HG02642 (cell line): ENCODE data around the gene SYT15.
"Not testable (repeated sequence)": the region's sequence is repeated elsewhere in the genome, so short reads cannot be mapped to it uniquely, and the experiment has no call there.

Experiments used
- ATAC-seq: cut with Tn5 transposase; IDR thresholded peaks from one replicate; pipeline ENCODE4 v1.9.1; 2021; ENCODE audit warnings: mild to moderate bottlenecking; ENCODE audit not compliant: unreplicated experiment, poor library complexity

The SYT15 gene

DNA sequence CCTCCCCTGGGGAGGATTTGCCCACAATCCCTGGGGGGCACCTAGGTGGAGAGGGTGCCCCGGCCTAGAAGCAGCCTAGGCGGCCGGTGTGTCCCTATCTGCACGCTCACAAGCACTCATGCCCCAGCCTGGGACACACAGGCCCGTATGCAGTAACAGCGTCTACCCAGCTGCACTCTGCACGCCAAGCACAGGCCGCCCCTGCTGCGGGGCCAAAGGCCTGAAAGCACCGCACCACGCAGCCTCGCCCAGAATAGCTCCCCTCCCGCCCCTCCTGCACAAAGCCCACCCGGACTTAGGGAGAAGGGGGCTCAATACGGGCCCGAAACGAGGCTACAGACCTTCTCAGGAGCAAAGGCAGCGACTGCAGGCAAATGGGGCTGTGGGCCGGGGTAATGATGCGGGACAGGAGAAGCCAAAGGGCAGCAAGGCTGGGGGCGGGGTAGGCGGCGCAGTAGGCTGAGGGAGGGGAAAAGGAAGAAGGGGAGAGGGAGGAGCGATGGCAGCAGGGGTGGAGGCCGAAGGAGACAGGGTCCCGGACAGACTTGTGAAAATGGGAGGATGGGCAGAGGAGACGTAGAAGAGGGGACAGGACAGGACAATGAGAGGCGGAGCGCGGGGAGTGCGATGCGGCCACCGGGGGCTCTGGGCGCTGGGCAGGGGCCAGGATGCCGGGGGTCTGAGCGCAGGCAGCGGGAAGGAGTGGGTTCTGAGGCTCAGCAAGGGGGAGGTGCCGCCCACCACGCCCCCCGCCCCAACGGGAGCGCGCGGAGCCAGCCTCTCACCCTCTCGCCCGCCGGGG lies 23.0 kb upstream of the SYT15 start:
- no peak for ATAC-seq

DNA sequence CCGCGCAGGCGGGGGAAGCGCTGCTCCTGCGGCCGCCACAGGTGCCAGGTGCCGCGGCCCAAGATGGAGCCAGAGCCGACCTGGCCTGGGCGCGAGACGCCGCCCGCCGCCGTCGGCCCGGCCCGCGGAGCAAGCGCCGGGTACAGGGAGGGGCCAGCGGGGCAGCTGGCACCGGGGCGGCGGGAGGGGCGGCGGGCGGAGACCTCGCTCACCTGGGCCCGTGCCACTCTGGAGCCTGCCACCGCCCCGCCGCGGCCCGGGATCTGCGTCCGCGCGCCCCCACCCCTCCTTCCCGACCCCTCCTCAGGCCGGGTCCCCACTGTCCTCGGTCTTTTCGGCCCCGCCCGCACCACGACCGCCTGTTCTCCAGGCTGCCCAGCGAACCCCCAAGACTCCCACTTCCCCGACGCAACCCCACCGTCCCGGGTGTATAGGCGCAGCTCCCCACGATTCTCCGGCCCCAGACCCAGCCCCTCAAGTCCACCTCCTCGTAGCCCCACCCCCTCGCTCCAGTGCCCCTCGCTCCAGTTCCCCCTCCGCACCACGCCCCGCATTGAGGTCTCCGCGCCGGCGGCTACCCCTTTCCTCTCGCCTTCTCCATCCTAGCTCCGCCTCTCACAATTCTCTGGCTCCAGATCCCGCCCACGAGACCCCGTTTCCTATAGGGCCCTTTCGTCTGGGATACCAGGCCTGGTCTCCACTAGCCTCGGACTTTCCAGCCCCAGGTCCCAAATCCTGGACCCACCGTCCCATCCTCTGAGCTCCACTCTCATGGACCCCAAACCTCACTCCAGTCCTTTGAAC lies 22.2 kb upstream of the SYT15 start, which contains the start of gene GPRIN2:
Gene GPRIN2 (minus strand): TSS at position 144 of the 804 bp plus-strand sequence. CDS start 5,922 bp downstream, outside the sequence.
- no peak for ATAC-seq

DNA sequence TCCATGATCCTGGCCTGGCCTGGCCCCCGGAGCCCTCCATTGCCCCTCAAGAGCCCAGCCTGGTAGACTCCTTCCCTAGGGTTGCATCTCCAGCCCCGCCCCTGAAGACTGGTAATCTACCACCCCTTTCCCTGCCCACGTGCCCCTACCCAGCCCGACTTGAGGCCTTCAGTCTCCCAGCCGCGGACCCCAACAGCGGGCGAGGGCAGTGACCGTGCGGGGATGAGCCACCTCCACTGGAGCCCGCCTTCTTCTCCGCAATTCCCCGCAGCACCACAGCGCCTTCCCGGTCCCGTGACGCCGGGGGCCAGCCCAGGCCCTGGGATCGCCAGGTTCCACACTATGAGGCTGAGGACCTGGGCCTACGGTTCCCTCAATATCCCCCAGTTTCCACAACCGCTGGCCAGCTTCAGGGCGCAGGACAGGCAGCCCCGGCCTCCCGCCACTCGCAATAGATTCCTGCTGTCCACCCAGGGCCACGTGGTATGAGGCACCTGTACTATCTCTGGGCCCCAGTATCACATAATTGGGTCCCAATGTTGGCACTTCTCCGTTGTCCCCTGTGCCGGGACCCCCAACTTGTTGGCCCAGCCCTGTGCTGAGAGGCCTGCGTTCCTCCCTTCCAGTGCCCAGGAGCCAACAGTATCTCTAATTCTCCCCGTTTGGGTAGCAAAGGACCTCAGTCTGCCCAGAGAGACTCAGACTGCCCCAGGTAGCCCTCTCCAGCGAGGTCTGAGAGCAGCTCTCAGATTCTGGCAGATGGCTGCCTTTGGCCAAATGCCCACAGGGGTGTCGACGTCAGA lies 21.4 kb upstream of the SYT15 start:
- ATAC-seq, result no peak

DNA sequence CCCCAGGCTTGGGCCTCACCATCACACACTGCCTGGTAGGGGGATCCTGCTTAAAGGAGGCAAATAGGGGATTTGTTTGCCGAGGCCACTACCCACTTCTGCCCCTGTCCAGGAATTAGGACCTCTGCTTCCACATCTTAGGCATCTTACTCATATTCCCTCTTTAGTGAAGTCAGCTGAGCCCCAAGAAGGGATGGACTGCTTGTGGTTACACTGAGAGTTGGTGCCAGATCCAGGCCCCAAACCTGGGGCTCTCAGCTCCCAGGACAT lies 20.9 kb upstream of the SYT15 start:
- no peak for ATAC-seq

DNA sequence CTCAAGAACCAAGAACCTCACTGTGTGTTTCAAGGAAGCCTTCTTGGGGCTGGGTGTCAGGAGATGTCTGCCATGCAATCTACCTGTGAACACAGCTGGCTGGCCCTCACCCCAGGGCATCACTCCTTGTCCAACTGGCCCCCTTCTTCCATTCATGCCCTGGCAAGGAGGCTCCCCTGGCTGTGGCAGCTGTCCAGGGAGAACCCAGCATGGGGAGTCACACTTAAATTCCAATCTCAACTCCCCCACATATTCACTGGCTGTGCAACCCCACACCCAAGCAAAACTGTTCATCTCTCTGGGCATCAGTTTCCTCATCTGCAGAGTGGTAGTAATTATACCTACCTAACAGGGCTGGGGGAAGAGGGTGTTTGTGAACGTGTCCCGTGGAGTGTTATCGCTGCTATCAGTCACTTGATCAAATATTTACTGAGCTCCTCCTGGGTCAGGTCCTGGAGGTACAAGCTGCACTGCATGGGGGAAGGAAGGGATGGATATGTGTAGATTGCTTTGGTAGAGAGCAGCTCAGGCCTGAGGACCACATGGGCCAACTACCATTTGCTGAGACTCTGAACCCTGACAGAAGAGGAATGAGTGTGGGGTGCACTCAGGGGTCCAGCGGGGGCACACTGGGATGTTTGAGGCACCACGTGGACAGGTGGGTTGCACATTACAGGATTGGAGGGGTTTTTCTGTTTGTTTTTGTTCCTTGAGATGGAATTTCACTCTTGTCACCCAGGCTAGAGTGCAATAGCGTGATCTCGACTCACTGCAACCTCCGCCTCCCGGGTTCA lies 20.3 kb upstream of the SYT15 start:
- ATAC-seq, result no peak

DNA sequence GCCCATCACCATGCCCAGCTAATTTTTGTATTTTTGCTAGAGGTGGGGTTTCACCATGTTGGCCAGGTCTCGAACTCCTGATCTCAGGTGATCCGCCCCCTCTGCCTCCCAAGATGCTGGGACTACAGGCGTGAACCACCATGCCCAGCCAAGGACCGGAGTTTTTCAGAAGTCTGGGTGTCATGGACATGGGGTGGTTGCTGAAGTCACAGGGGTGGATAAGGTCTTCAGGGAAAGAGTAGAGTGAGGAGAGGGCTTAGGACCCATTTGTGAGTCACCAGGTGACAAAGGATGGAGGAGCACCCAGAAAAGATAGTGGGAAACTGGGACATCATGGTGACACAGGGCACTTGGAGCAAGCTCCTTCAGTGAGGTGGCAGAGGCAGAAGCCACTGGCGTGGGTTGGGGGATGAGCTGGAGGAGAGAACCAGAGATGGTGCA lies 19.7 kb upstream of the SYT15 start:
- ATAC-seq, result no peak

DNA sequence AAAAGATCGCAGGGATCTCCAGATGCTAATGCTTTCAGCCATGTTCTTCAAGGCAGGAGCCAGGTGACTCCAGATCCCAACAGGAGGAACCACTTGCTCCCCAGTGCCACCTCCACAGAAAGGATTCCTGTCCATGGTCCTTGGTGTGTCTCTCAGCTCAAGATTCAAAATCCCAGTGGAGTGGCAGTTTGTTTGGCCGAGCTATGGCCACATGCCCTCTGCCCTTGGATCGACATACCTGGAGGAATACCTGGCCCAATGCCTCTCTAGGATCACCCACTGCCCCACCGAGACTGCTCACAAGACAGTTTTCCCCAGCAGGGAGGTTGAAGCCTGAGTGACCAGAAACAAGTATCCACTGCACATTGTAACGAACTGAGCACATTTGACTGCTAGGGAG lies 18.5 kb upstream of the SYT15 start:
- ATAC-seq, result no peak

DNA sequence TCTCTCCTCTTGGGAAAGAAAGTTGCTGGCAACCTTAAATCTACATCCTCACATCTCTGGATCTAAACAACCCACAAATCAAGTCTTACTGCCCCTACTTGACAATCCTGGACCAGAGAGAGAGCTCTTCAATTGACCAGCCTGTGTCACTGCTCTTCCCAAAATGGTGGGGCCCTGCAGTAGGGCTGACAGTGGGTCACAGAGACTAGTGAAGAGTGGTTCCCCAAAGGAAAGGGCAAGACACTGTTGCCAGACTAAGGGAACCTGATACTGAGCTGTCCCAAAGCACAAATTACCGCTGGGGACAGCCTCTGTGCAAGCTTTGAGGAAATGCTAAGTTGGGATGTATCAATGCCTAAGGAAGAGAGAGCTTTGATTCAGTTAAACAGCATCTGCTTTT lies 18.0 kb upstream of the SYT15 start:
- ATAC-seq, result no peak

DNA sequence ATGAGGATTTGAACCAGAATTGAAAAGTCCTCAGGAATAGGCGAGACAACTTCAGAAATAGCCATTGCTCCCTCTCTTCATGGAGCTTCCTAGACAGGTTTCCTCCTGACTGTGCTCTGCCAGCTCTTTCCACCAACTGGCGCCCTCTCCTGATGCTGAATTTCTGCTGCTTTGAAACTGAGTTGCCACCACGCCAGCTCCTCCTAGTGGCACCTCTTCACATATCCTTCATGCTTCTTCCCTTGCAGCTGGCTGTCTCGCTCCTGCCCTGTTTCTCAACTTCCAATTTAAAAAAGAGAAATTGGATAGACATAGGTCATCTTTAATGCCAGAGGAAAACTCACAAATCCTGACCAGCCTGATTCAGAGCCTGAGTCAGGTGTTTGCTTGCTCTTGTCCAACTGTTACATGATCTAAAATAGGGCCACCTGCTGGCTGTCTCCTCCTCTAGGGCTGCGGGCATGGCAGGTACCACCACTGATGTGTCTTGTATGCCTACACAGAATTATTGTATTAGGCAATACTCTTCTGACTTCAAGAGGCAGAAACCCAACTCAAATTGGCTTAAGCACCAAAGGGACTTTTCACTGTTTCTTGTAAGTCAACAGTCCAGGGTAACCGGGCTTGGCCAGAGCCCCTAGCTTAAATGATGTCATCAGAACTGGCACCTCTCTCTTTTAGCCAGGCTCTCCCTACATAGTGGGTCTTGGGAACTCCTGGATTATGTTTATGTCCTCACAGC lies 13.2 kb upstream of the SYT15 start:
- peak; percentile 65 for ATAC-seq

DNA sequence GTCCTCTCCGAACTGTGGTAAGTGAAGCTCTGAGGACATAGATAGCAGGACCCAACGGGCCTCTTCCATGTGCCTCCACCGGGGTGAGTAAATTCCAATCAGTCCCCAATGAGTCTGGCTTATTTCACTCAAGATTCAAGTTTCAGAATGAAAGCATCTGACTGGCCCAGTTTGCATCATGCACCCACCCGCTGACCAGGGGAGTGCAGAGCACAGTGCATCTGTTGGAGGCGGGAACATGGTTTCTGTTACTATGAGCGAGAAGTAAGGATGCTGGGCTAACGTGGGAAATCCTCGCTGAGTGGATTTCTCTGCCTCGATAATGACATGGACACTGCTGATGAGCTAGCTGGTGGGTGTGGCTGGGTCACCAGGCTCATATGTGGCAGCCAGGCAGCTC lies 11.8 kb upstream of the SYT15 start:
- ATAC-seq, result not testable (repeated sequence)

DNA sequence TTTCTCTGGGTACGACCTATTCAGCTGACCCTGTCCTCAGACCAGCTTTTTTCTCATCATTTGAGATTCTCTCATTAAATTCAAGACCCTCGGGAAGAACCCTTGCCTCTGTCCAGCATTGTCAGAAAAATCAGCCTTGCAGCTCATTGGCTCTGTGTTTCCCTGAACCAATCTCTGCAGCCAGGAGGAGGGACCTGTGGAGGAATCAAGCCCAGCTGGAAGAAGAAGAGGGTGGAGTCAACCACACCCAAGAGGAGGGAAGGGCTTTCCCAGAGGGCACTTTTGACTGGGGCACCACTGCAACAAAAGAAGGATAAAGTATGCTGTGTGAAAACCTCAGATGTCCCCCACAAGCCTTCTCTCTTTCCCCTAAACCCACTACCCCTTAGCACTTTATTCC lies 8.3 kb upstream of the SYT15 start:
- ATAC-seq, result not testable (repeated sequence)

DNA sequence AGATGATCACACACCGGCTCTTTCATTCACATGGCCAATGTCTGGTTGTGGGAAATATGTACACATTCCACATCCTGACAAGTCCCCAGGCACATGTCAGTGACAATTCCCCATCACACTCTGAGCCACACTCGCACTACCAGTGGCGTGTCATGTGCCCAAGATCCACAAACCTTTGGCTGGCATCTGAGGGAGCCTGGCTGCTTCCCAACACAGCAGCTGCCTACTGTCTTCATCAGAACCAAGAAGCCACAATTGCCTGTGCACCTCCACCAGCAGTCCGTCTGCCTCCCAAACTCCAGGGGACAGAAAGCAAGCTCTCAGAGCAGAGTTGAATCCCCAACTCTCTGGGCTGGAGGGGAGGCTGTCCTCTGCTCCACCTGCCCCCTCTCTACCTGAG lies 6.2 kb upstream of the SYT15 start:
- not testable (repeated sequence) for ATAC-seq

DNA sequence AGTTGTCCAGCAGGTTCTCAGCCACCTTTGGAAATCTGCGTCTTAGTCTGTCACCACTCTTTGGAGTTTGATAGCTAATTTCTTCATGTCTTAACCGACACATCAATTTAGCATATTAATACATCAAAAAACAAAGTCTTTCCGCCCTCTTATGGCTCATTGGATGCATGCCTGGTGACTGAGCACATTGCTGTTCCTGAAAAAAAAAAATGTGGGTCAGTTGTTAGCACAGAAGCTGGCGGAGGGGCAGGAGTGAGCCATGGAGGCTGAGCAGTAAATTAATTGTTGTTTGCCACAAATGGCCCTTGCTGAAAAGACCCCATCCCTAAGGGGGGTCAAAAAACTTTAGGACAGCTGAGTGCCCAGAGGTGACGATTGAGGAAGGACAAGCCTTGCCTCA lies 5.6 kb upstream of the SYT15 start:
- not testable (repeated sequence) for ATAC-seq

DNA sequence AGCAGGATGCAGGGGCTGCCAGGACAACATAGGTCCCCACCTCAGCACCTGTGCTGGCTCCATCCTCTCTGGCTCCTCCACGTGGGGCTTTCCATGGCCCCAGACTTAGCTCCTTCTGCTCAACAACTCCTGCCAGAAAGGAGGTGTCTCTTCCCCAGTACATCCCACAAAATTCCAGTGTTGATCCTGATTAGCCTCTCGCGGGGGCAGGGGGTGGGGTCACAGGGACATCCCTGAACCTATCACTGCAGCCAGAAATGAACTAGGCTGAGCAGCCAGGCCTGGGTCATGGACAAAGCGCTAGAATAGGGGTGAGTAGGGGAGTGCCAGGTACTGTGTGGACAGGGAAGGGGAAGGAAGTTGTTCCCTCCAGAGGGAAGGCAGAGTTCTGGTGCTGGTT lies 5.0 kb upstream of the SYT15 start:
- not testable (repeated sequence) for ATAC-seq

DNA sequence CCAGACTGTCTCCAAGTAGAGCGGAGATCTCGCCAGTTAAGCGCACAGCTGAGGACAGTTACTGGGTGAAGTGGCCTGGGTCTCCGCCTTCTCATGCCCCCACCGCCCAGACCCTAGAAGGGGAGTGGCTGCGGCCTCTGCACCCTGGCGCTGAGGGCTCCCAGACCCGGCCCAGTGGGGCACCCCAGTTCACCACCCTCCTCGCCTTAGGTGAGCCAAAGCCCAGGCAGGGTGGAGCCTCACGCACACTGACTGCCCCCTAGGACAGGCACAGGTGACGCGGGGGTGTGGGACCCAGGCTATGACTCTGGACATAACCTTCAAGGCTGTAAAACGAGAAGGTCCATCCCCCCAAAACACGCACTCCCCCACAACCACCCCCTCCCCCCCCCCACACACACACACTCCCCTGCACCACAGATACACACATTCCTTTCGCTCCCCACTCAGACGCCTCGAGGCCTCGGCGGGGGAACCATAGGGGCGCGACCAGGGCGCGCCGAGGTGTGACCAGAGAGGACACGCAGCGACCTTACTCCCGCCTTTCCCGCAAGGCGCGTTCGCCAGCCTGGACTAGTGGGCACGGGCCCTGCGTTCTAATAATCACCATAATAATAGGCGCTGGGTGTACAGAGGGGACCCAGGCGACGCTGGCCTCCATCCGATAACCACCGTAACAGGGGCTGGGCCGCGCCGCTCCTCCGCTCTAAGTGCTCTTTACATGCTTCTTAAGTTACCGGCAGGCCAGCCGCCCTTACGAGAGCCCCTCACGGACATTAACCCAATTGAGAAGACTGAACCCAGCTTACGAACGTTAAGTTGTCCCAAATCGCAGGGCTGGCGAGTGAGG lies 1.1 kb upstream of the SYT15 start:
- ATAC-seq, result not testable (repeated sequence)

DNA sequence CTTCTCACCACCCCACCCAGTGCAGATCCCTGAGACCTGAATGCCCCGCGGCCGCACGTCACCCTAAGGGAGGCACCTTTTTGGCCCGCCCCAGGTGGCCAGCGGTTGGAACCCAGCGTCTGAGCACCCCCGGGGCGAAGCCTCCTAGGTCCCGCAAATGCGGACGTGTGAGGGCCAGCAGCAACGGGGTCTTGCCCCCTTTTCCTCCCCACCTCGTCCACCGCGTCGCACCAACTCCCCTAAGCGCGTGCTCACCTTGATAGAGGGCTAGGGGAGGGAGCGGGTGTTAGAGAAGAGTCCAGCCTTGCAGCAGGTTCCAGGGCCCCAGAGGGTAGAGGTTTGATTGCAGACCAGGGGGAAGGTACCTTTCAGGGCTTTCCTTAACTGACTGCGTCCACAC lies 450 bp downstream of the SYT15 start:
- ATAC-seq, result not testable (repeated sequence)

DNA sequence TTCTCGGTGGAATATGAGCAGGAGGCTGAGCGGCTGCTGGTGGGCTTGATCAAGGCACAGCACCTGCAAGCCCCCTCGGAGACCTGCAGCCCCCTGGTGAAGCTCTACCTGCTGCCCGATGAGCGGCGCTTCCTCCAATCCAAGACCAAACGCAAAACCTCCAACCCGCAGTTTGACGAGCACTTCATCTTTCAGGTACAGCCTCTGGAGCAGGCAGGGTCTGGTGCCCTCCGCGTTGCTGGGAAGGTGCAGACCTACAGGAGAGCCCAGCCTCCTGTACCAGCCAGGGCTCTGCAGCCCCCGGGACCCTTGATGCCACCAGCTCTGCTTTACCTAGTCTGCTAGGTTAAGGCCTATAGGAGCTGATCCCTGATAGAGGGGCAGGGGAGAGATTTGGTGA lies 3.1 kb downstream of the SYT15 start:
- ATAC-seq, result not testable (repeated sequence)

DNA sequence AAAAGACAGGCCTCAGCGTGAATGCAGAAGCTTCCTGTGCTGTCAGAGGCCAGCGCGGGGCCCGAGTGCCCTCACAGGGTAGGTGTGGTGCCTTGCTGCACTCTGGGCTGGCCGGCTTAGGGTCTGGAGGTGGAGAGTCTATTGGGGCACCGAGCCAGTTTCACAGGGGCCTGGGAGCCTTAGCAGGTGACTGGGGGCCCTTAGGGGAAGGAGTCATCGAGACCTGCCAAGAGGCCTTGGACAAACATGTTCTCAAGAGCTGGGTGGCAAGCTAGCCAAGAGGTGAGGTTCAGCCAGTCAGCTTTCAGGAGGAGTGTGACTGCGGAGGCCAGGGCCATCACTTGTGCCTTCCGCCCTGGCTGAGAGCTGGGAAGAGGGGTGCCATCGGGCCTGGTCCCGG lies 3.6 kb downstream of the SYT15 start:
- not testable (repeated sequence) for ATAC-seq
